ENCODE results near the gene CYTH4.

GRCh38 chr22:37356922-37357321 is 74.6 kb downstream of the CYTH4 start:
- TF ChIP-seq POLR2A (IDR thresholded peaks at IDR 0.05; ENCODE audit: low read length) (no peak), GATA1 (IDR thresholded peaks at IDR 0.05; ENCODE audit: low read depth, low read length) (no peak)

All from erythroblast (primary cell).